Adipose tissue (tissue), 3 donors: ENCODE data around the gene PRR15L. TPM values are rescaled to one million over a fixed set of nuclear protein-coding genes. Genes with fewer than 3 reads are reported as not detected.
"Not testable (repeated sequence)": the region's sequence is repeated elsewhere in the genome, so short reads cannot be mapped to it uniquely, and the experiment has no call there.

Source experiments
- H3K27ac ChIP-seq: one replicate; pipeline ENCODE4 v1.5.1; 2013; ENCODE audit warnings: low read depth, low read length
- WGBS, 3 donors: extraction: QIAGEN DNeasy Blood & Tissue Kit; methylation state at CpG; one replicate each; pipeline ENCODE4 v1.1.7; 2013; 5-methylcytosine and 5-hydroxymethylcytosine counted together
- polyA plus RNA-seq, 3 donors: library from polyadenylated mRNA; stranded (reverse); fragments of 200-250 nt; gene quantifications; one replicate each; pipeline ENCODE4 v1.2.3, GENCODE V29; 2013
- donor health status: healthy with polysubstance abuse.
- donor health status: Bipolar disorder and iron deficiency.
- donor health status: healthy.

Gene PRR15L
- polyA plus RNA-seq, 3 donors: 1.0 to 80.7 (median 7.1) TPM

GRCh38 chr17:47946516-47946915 lies 11.2 kb downstream of the PRR15L start:
- 90 to 94% (median 93%) methylated on average over 6 of the region's 6 CpGs for WGBS, 3 donors
- no peak overlapping the region for H3K27ac ChIP-seq

- H3K27ac ChIP-seq: no peak overlapping the region
- 42 to 88% (median 87%) methylated on average over 10 of the region's 10 CpGs for WGBS, 3 donors
These were observed 11.9 kb downstream of the PRR15L start for GRCh38 chr17:47945529-47946508.

- 62 to 84% (median 63%) methylated on average over 8 of the region's 8 CpGs for WGBS, 3 donors
- H3K27ac ChIP-seq: no peak overlapping the region
These were observed 12.6 kb downstream of the PRR15L start for GRCh38 chr17:47945080-47945479.

- no peak overlapping the region for H3K27ac ChIP-seq
- WGBS, 3 donors: 71 to 90% (median 75%) methylated on average over 5 to 6 of the region's 6 CpGs
These were observed 15.1 kb downstream of the PRR15L start for GRCh38 chr17:47942568-47942967.

- H3K27ac ChIP-seq: no peak overlapping the region
- 7 to 9% (median 7%) methylated on average over 5 of the region's 5 CpGs for WGBS, 3 donors
These were observed 15.6 kb downstream of the PRR15L start for GRCh38 chr17:47942096-47942510.

- WGBS, 3 donors: 1 to 3% (median 1%) methylated on average over 50 of the region's 50 CpGs
- peak within 1 kb of the TSS; percentile 2 for H3K27ac ChIP-seq
These were observed 16.2 kb downstream of the PRR15L start, which contains the start of gene PNPO for GRCh38 chr17:47941246-47942095. PNPO (plus strand) TSS chr17:47941571; CDS start chr17:47941676, 105 bp downstream.

GRCh38 chr17:47937941-47938340 lies 19.7 kb downstream of the PRR15L start:
- 80 to 95% (median 89%) methylated on average over 5 of the region's 5 CpGs for WGBS, 3 donors

GRCh38 chr17:47935961-47936360 lies 21.7 kb downstream of the PRR15L start:
- H3K27ac ChIP-seq: no peak overlapping the region
- WGBS, 3 donors: 78 to 80% (median 79%) methylated on average over 5 of the region's 5 CpGs

More at GRCh38 chr17:47937941-47938340, 19.7 kb downstream of the PRR15L start:
- H3K27ac ChIP-seq: no peak overlapping the region

- whole genome bisulfite sequencing, 3 donors: 75 to 87% (median 87%) methylated on average over 3 of the region's 3 CpGs
- not testable (repeated sequence) for H3K27ac ChIP-seq
These were observed 22.2 kb downstream of the PRR15L start for GRCh38 chr17:47935468-47935867.

- 79 to 93% (median 89%) methylated on average over 1 of the region's 1 CpG for WGBS, 3 donors
- no peak overlapping the region for H3K27ac ChIP-seq
These were observed 22.8 kb downstream of the PRR15L start for GRCh38 chr17:47934856-47935255.

GRCh38 chr17:47931848-47932247 lies 25.8 kb downstream of the PRR15L start:
- WGBS, 3 donors: 82 to 87% (median 83%) methylated on average over 4 of the region's 4 CpGs
- H3K27ac ChIP-seq: no peak overlapping the region

GRCh38 chr17:47929218-47930000 lies 28.3 kb downstream of the PRR15L start:
- no peak overlapping the region for H3K27ac ChIP-seq
- 57 to 73% (median 63%) methylated on average over 10 of the region's 10 CpGs for WGBS, 3 donors

GRCh38 chr17:47928415-47928814 lies 29.3 kb downstream of the PRR15L start:
- WGBS, 3 donors: 48 to 76% (median 51%) methylated on average over 2 of the region's 2 CpGs
- H3K27ac ChIP-seq: no peak overlapping the region

GRCh38 chr17:47927821-47928400 lies 29.8 kb downstream of the PRR15L start:
- H3K27ac ChIP-seq: no peak overlapping the region
- 94 to 95% (median 94%) methylated on average over 20 of the region's 20 CpGs for WGBS, 3 donors

- WGBS, 3 donors: 76 to 90% (median 83%) methylated on average over 3 of the region's 3 CpGs
- no peak overlapping the region for H3K27ac ChIP-seq
These were observed 32.0 kb downstream of the PRR15L start for GRCh38 chr17:47925678-47925988.

GRCh38 chr17:47924785-47925677 lies 32.7 kb downstream of the PRR15L start:
- H3K27ac ChIP-seq: no peak overlapping the region
- 86 to 91% (median 90%) methylated on average over 23 of the region's 23 CpGs for WGBS, 3 donors

- H3K27ac ChIP-seq: not testable (repeated sequence)
- 94 to 96% (median 95%) methylated on average over 11 to 14 of the region's 14 CpGs for WGBS, 3 donors
These were observed 37.8 kb downstream of the PRR15L start for GRCh38 chr17:47919889-47920288.
